Measurements from ENCODE around the gene METTL23. TPM values are rescaled to one million over a fixed set of nuclear protein-coding genes. Genes with fewer than 3 reads are reported as not detected.
"Not testable (repeated sequence)": the region's sequence is repeated elsewhere in the genome, so short reads cannot be mapped to it uniquely, and the experiment has no call there.

METTL23 gene
- polyA plus RNA-seq, 2 donors = 22.9 to 24.0 TPM

DNA sequence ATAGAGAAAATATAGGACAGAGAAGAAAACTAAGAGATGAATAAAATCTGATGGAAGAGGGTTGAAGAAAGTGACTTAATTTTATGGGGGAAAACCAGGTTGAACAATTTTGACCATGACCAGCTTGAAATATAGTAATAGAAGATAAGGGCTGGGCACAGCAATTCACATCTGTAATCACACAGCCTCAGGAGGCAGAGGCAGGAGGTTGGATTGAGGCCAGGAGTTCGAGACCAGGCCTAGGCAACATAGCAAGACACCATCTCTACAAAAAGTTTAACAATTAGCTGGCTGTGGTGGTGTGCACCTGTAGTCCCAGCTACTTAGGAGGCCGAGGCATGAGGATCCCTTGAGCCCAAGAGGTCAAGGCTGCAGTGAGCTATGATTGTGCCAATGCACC lies 24.6 kb upstream of the METTL23 start:
- 56 to 75% methylated on average over 2 of the region's 2 CpGs for WGBS, 2 donors
- H3K4me3 ChIP-seq (ENCODE audit: low read depth in 1 of 2, low read length in 2 of 2) = no peak overlapping the region
- H3K9me3 ChIP-seq (ENCODE audit: control insufficient read depth in 2 of 2, insufficient read depth in 1 of 2, low read depth in 1 of 2, low read length in 1 of 2) = no peaks in the 10 kb centered on the region
- no peaks in the 10 kb centered on the region for H3K27me3 ChIP-seq (ENCODE audit: control insufficient read depth in 1 of 2, insufficient read depth in 2 of 2, low read length in 2 of 2)
- H3K36me3 ChIP-seq (ENCODE audit: control insufficient read depth in 2 of 2, insufficient read depth in 2 of 2, low read length in 1 of 2) = no peaks in the 10 kb centered on the region
- H3K27ac ChIP-seq (ENCODE audit: low read depth in 2 of 2, low read length in 1 of 2) = peak overlapping the region in 1 of 2 donors; percentile 76
- H3K4me1 ChIP-seq (ENCODE audit: control insufficient read depth in 2 of 2, insufficient read depth in 2 of 2, low read length in 1 of 2) = peaks cover 8 to 23% of the 10 kb centered on the region in 2 donors

DNA sequence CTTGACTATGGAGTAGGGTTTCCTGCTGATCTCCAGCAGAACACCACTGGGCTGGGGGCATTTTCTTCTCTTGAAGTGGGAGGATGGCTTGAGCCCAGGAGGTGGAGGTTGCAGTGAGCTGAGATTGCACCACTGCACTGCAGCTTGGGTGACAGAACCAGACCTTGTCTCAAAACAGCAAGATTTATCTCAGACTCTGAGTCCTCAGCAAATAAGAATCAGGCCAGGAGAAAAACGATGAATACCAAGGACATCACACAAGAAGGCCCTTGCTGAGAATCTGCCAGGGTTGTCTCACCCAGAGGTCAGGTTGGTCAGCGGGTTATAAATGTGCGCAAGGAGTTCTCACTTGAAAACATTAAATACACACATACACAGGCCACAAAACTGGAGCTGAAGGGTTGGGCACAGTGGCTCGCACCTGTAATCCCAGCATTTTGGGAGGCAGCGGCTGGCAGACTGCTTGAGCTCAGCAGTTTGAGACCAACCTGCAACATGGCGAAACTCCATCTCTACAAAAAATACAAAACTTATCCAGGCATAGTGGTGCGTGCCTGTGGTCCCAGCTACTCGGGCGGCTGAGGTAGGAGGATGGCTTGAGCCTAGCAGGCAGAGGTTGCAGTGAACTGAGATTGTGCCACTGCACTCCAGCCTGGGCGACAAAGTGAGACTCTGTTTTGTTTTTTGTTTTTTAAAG lies 23.6 kb upstream of the METTL23 start:
- H3K9me3 ChIP-seq (ENCODE audit: control insufficient read depth in 2 of 2, insufficient read depth in 1 of 2, low read depth in 1 of 2, low read length in 1 of 2) = no peaks in the 10 kb centered on the region
- no peaks in the 10 kb centered on the region for H3K27me3 ChIP-seq (ENCODE audit: control insufficient read depth in 1 of 2, insufficient read depth in 2 of 2, low read length in 2 of 2)
- H3K4me1 ChIP-seq (ENCODE audit: control insufficient read depth in 2 of 2, insufficient read depth in 2 of 2, low read length in 1 of 2) = peaks cover 5 to 18% of the 10 kb centered on the region in 2 donors
- WGBS, 2 donors = 85 to 90% methylated on average over 10 of the region's 10 CpGs
- no peak overlapping the region for H3K4me3 ChIP-seq (ENCODE audit: low read depth in 1 of 2, low read length in 2 of 2)
- H3K36me3 ChIP-seq (ENCODE audit: control insufficient read depth in 2 of 2, insufficient read depth in 2 of 2, low read length in 1 of 2) = no peaks in the 10 kb centered on the region
- peak overlapping the region; percentile 15 to 45 for H3K27ac ChIP-seq (ENCODE audit: low read depth in 2 of 2, low read length in 1 of 2)

DNA sequence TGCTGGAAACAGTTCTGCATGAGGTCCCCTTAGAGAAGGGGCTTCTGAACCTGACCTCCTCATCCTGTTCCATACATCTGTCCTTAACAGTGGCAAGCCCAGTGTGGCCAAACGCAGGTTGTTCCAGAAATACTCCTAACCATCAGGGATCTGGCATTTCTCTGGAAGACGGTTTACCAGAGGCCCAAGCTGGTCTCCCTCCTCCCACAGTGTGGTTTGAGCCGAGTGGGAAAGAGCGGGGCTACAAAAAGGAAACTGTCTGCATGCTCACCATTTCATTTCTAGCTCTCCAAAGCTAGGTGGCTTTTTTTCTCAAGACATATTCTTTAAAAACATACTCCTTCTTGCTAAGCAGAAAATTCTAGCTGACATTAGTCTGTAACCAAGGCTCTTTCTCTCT lies 21.8 kb upstream of the METTL23 start:
- Histone ChIP-seq H3K27me3 (ENCODE audit: control insufficient read depth in 1 of 2, insufficient read depth in 2 of 2, low read length in 2 of 2) (no peaks in the 10 kb centered on the region), H3K36me3 (ENCODE audit: control insufficient read depth in 2 of 2, insufficient read depth in 2 of 2, low read length in 1 of 2) (no peaks in the 10 kb centered on the region), H3K4me1 (ENCODE audit: control insufficient read depth in 2 of 2, insufficient read depth in 2 of 2, low read length in 1 of 2) (peaks cover 9 to 23% of the 10 kb centered on the region in 2 donors), H3K27ac (ENCODE audit: low read depth in 2 of 2, low read length in 1 of 2) (no peak overlapping the region), H3K9me3 (ENCODE audit: control insufficient read depth in 2 of 2, insufficient read depth in 1 of 2, low read depth in 1 of 2, low read length in 1 of 2) (no peaks in the 10 kb centered on the region), H3K4me3 (ENCODE audit: low read depth in 1 of 2, low read length in 2 of 2) (no peak overlapping the region)
- WGBS, 2 donors = 64 to 75% methylated on average over 4 of the region's 4 CpGs

GRCh38 chr17:76706817-76707216 lies 19.8 kb upstream of the METTL23 start:
- 72 to 80% methylated on average over 3 of the region's 3 CpGs for WGBS, 2 donors
- H3K4me1 ChIP-seq (ENCODE audit: control insufficient read depth in 2 of 2, insufficient read depth in 2 of 2, low read length in 1 of 2) = peaks cover 6 to 16% of the 10 kb centered on the region in 2 donors
- H3K27ac ChIP-seq (ENCODE audit: low read depth in 2 of 2, low read length in 1 of 2) = no peak overlapping the region
- H3K4me3 ChIP-seq (ENCODE audit: low read depth in 1 of 2, low read length in 2 of 2) = no peak overlapping the region
- no peaks in the 10 kb centered on the region for H3K36me3 ChIP-seq (ENCODE audit: control insufficient read depth in 2 of 2, insufficient read depth in 2 of 2, low read length in 1 of 2)
- H3K9me3 ChIP-seq (ENCODE audit: control insufficient read depth in 2 of 2, insufficient read depth in 1 of 2, low read depth in 1 of 2, low read length in 1 of 2) = no peaks in the 10 kb centered on the region
- no peaks in the 10 kb centered on the region for H3K27me3 ChIP-seq (ENCODE audit: control insufficient read depth in 1 of 2, insufficient read depth in 2 of 2, low read length in 2 of 2)

- Histone ChIP-seq H3K36me3 (ENCODE audit: control insufficient read depth in 2 of 2, insufficient read depth in 2 of 2, low read length in 1 of 2) (peaks cover 0 to 2% of the 10 kb centered on the region in 2 donors), H3K27me3 (ENCODE audit: control insufficient read depth in 1 of 2, insufficient read depth in 2 of 2, low read length in 2 of 2) (no peaks in the 10 kb centered on the region), H3K4me3 (ENCODE audit: low read depth in 1 of 2, low read length in 2 of 2) (no peak overlapping the region), H3K4me1 (ENCODE audit: control insufficient read depth in 2 of 2, insufficient read depth in 2 of 2, low read length in 1 of 2) (peaks cover 6 to 16% of the 10 kb centered on the region in 2 donors), H3K27ac (ENCODE audit: low read depth in 2 of 2, low read length in 1 of 2) (peak overlapping the region; percentile 86 to 87), H3K9me3 (ENCODE audit: control insufficient read depth in 2 of 2, insufficient read depth in 1 of 2, low read depth in 1 of 2, low read length in 1 of 2) (no peaks in the 10 kb centered on the region)
- 45 to 52% methylated on average over 14 of the region's 14 CpGs for WGBS, 2 donors
Measured at GRCh38 chr17:76707985-76708807, 18.4 kb upstream of the METTL23 start.

DNA sequence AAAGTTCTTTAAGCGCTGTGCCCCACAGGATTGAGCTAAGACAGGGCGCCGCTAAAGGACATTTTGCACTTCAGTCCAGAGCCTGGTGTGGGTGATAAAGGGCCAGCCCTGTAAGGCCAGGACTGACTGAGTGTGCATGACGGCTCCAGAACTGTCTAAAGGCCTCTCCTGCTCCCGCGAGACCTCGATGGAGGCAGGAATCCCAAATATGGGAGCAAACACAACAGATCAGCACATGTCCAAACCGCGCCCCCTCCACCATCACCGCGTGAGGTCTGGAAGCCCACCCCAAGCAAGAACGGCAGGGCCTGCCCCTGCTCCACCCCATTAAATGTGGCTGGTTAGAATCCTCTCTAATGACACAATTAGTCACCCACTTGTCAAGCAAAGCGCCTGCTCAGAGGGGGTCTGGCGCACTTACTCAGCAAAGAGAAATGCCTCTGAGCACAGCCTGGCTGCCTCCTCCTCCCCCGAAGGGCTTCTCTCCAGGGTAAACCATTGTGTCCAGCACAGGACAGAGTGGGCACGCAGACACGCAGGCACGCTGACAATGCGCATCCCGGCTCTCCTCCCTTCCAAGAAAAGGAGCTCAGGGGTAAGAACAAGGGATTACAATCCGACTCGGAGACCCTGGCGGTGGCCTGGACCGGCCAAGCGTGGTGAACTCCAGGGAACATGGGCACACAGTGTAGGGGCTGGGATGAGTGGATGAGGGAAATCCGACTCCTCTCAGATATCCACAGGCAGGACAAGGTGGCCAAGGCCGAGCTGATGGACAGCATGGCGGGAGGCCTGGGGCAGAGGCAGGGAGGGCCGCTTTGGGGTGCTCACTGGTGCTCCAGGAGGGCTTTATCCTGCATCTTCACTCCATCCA lies 17.3 kb upstream of the METTL23 start:
- Histone ChIP-seq H3K27me3 (ENCODE audit: control insufficient read depth in 1 of 2, insufficient read depth in 2 of 2, low read length in 2 of 2) (no peaks in the 10 kb centered on the region), H3K27ac (ENCODE audit: low read depth in 2 of 2, low read length in 1 of 2) (peak overlapping the region; percentile 86 to 87), H3K9me3 (ENCODE audit: control insufficient read depth in 2 of 2, insufficient read depth in 1 of 2, low read depth in 1 of 2, low read length in 1 of 2) (no peaks in the 10 kb centered on the region), H3K4me1 (ENCODE audit: control insufficient read depth in 2 of 2, insufficient read depth in 2 of 2, low read length in 1 of 2) (peaks cover 6 to 16% of the 10 kb centered on the region in 2 donors), H3K36me3 (ENCODE audit: control insufficient read depth in 2 of 2, insufficient read depth in 2 of 2, low read length in 1 of 2) (peaks cover 0 to 7% of the 10 kb centered on the region in 2 donors), H3K4me3 (ENCODE audit: low read depth in 1 of 2, low read length in 2 of 2) (peak overlapping the region; percentile 49 to 58)
- 39 to 52% methylated on average over 29 of the region's 29 CpGs for WGBS, 2 donors

- 3 to 6% methylated on average over 37 to 48 of the region's 79 CpGs for WGBS, 2 donors
- H3K4me1 ChIP-seq (ENCODE audit: control insufficient read depth in 2 of 2, insufficient read depth in 2 of 2, low read length in 1 of 2) = peaks cover 6 to 16% of the 10 kb centered on the region in 2 donors
Measured at GRCh38 chr17:76709951-76710862, 16.4 kb upstream of the METTL23 start.

GRCh38 chr17:76710863-76711611 lies 15.6 kb upstream of the METTL23 start, which contains the start of gene MXRA7:
MXRA7 (minus strand) TSS chr17:76710965; CDS start chr17:76710946, 19 bp downstream.
- WGBS, 2 donors = 4 to 6% methylated on average over 17 to 54 of the region's 56 CpGs
- peaks cover 6 to 16% of the 10 kb centered on the region in 2 donors for H3K4me1 ChIP-seq (ENCODE audit: control insufficient read depth in 2 of 2, insufficient read depth in 2 of 2, low read length in 1 of 2)

More at GRCh38 chr17:76709951-76710862, 16.4 kb upstream of the METTL23 start:
- H3K27me3 ChIP-seq (ENCODE audit: control insufficient read depth in 1 of 2, insufficient read depth in 2 of 2, low read length in 2 of 2); H3K36me3 ChIP-seq (ENCODE audit: control insufficient read depth in 2 of 2, insufficient read depth in 2 of 2, low read length in 1 of 2); H3K9me3 ChIP-seq (ENCODE audit: control insufficient read depth in 2 of 2, insufficient read depth in 1 of 2, low read depth in 1 of 2, low read length in 1 of 2): not testable (repeated sequence)
- peak overlapping the region; percentile 86 to 87 for H3K27ac ChIP-seq (ENCODE audit: low read depth in 2 of 2, low read length in 1 of 2)
- peak overlapping the region; percentile 49 to 58 for H3K4me3 ChIP-seq (ENCODE audit: low read depth in 1 of 2, low read length in 2 of 2)

More at GRCh38 chr17:76710863-76711611, 15.6 kb upstream of the METTL23 start, which contains the start of gene MXRA7:
- Histone ChIP-seq H3K27me3 (ENCODE audit: control insufficient read depth in 1 of 2, insufficient read depth in 2 of 2, low read length in 2 of 2) (no peaks in the 10 kb centered on the region), H3K9me3 (ENCODE audit: control insufficient read depth in 2 of 2, insufficient read depth in 1 of 2, low read depth in 1 of 2, low read length in 1 of 2) (no peaks in the 10 kb centered on the region), H3K4me3 (ENCODE audit: low read depth in 1 of 2, low read length in 2 of 2) (peak within 1 kb of the TSS; percentile 49 to 58), H3K36me3 (ENCODE audit: control insufficient read depth in 2 of 2, insufficient read depth in 2 of 2, low read length in 1 of 2) (peaks cover 0 to 9% of the 10 kb centered on the region in 2 donors), H3K27ac (ENCODE audit: low read depth in 2 of 2, low read length in 1 of 2) (peak within 1 kb of the TSS; percentile 87)
